SK-N-SH (cell line): ENCODE results near the gene TRAF4. TPM values are rescaled to one million over a fixed set of nuclear protein-coding genes. Genes with fewer than 3 reads are reported as not detected.

Experiments used
- CTCF ChIA-PET: fragments of 300-600, 350-600 bp; formaldehyde crosslinking; extraction: SDS; loops from one replicate; lab custom pipeline; 2021; lab: Yijun Ruan, JAX
- POLR2A ChIA-PET: fragments of 350-600 bp; sonication (Branson Sonifier 250); formaldehyde crosslinking; extraction: SDS; loops from one replicate; lab custom pipeline; 2020; ENCODE audit warnings: antibody characterized with exemption, inconsistent platforms; lab: Yijun Ruan, JAX
- DNase-seq: peaks from one replicate; pipeline ENCODE4 v3.0.0; 2012
- H2AFZ ChIP-seq: fragments of 200-600 bp; sonication (generic); 2 replicates; pipeline ENCODE4 v1.8.1; 2016; ENCODE audit warnings: antibody characterized with exemption, mild to moderate bottlenecking, low read depth
- H3F3A ChIP-seq: fragments of 200-600 bp; sonication (generic); replicated peaks from 2 replicates; pipeline ENCODE3; 2016; ENCODE audit warnings: antibody characterized with exemption, mild to moderate bottlenecking; ENCODE audit not compliant: insufficient read depth
- H3K27ac ChIP-seq, 2 experiments: fragments of 200-500 bp in 1 of 2; fragments of 200-600 bp in 1 of 2; sonication (Bioruptor generic) in 1 of 2; sonication (generic), shearing (Covaris generic) in 1 of 2; 2 replicates each; pipeline versions ENCODE4 v1.5.1 to v1.6.1; 2014 to 2016; ENCODE audit warnings: low read depth in 2 of 2, inconsistent platforms in 1 of 2, low read length in 1 of 2, mild to moderate bottlenecking in 1 of 2, mixed read lengths in 1 of 2
- H3K27me3 ChIP-seq: fragments of 200-600 bp; sonication (generic), shearing (Covaris generic); 2 replicates; pipeline ENCODE4 v1.6.1; 2016; ENCODE audit warnings: mixed run types; ENCODE audit not compliant: insufficient read depth
- H3K36me3 ChIP-seq, 2 experiments: fragments of 200-500 bp in 1 of 2; fragments of 200-600 bp in 1 of 2; sonication (Bioruptor generic) in 1 of 2; sonication (generic) in 1 of 2; replicated peaks in 1 of 2; 2 replicates each; pipeline versions ENCODE3 to v1.5.1; 2014 to 2016; ENCODE audit warnings: low read length in 1 of 2, mild to moderate bottlenecking in 1 of 2; ENCODE audit not compliant: insufficient read depth in 2 of 2, control insufficient read depth in 1 of 2
- H3K4me1 ChIP-seq, 2 experiments: fragments of 200-500 bp in 1 of 2; fragments of 200-600 bp in 1 of 2; sonication (Bioruptor generic) in 1 of 2; sonication (generic), shearing (Covaris generic) in 1 of 2; 2 replicates each; pipeline versions ENCODE4 v1.5.1 to v1.6.1; 2014 to 2016; ENCODE audit warnings: low read depth in 1 of 2, low read length in 1 of 2, mixed run types in 1 of 2; ENCODE audit not compliant: insufficient read depth in 2 of 2, control insufficient read depth in 1 of 2
- H3K4me2 ChIP-seq: fragments of 200-600 bp; sonication (generic), shearing (Covaris generic); 2 replicates; pipeline ENCODE4 v1.6.1; 2017; ENCODE audit warnings: mixed run types
- H3K4me3 ChIP-seq, 2 experiments: fragments of 200-500 bp in 1 of 2; fragments of 200-600 bp in 1 of 2; sonication (Bioruptor generic) in 1 of 2; sonication (generic), shearing (Covaris generic) in 1 of 2; 2 replicates each; pipeline versions ENCODE4 v1.5.1 to v1.8.1; 2014 to 2016; ENCODE audit warnings: low read depth in 2 of 2, inconsistent platforms in 1 of 2, low read length in 1 of 2, mild to moderate bottlenecking in 1 of 2, mixed read lengths in 1 of 2, moderate library complexity in 1 of 2
- H3K79me2 ChIP-seq: fragments of 200-600 bp; sonication (generic); 2 replicates; pipeline ENCODE4 v1.8.1; 2017; ENCODE audit warnings: mild to moderate bottlenecking; ENCODE audit not compliant: insufficient read depth
- H3K9ac ChIP-seq: fragments of 200-600 bp; sonication (generic); 2 replicates; pipeline ENCODE4 v1.6.1; 2017; ENCODE audit warnings: mixed run types
- H3K9me2 ChIP-seq: fragments of 200-600 bp; sonication (generic); 2 replicates; pipeline ENCODE4 v1.6.1; 2017; ENCODE audit warnings: mixed run types
- H3K9me3 ChIP-seq: fragments of 200-600 bp; sonication (generic); 2 replicates; pipeline ENCODE4 v1.6.1; 2017; ENCODE audit warnings: mixed run types, mild to moderate bottlenecking, moderate library complexity
- H4K20me1 ChIP-seq: fragments of 200-600 bp; sonication (generic); 2 replicates; pipeline ENCODE4 v1.6.1; 2017; ENCODE audit warnings: mild to moderate bottlenecking, mixed run types; ENCODE audit not compliant: insufficient read depth
- CHD2 ChIP-seq: fragments of 150-350 bp; IDR thresholded peaks from 2 replicates; pipeline ENCODE4 v1.6.1; 2018; ENCODE audit warnings: low read length; ENCODE audit not compliant: partially characterized antibody
- ELF1 ChIP-seq: IDR thresholded peaks from 2 replicates; pipeline ENCODE4 v1.4.0; 2012
- EP300 ChIP-seq, 2 experiments: IDR thresholded peaks; 2 replicates each; pipeline versions ENCODE4 v1.4.0 to v1.6.1; 2012; ENCODE audit warnings: borderline replicate concordance in 1 of 2, low read depth in 1 of 2, low read length in 1 of 2
- EZH2phosphoT487 ChIP-seq: fragments of 200-600 bp; sonication (generic); IDR thresholded peaks from 2 replicates; pipeline ENCODE4 v1.6.1; 2017; ENCODE audit warnings: low read depth, mixed run types, mild to moderate bottlenecking, antibody characterized with exemption, moderate library complexity, borderline replicate concordance
- FOXJ3 ChIP-seq: sonication (generic); formaldehyde crosslinking; IDR thresholded peaks from 2 replicates; pipeline ENCODE4 v1.5.1; 2020; ENCODE audit warnings: mild to moderate bottlenecking, missing genetic modification reagents
- GABPA ChIP-seq: IDR thresholded peaks from 2 replicates; pipeline ENCODE4 v1.4.0; 2012; ENCODE audit warnings: low read depth, mild to moderate bottlenecking
- GATA2 ChIP-seq: sonication (generic); formaldehyde crosslinking; IDR thresholded peaks from 2 replicates; pipeline ENCODE4 v1.5.0; 2020; ENCODE audit warnings: mild to moderate bottlenecking, missing genetic modification reagents
- JUND ChIP-seq: IDR thresholded peaks from 2 replicates; pipeline ENCODE4 v1.4.0; 2012
- RAD21 ChIP-seq: IDR thresholded peaks from 2 replicates; pipeline ENCODE4 v1.6.1; 2012; ENCODE audit warnings: mild to moderate bottlenecking, low read length
- RFX5 ChIP-seq: IDR thresholded peaks from 2 replicates; pipeline ENCODE4 v1.6.1; 2012; ENCODE audit warnings: mild to moderate bottlenecking, improper control_type of control experiment, low read length
- USF2 ChIP-seq: fragments of 150-350 bp; IDR thresholded peaks from 2 replicates; pipeline ENCODE4 v1.6.1; 2017; ENCODE audit warnings: antibody characterized with exemption, low read length, low read depth, borderline replicate concordance
- WGBS: methylation state at CpG from one replicate; pipeline ENCODE4 v1.1.6; 2017; ENCODE audit warnings: low lambda C conversion rate; 5-methylcytosine and 5-hydroxymethylcytosine counted together
- polyA plus RNA-seq, 3 experiments: library from polyadenylated mRNA; depleted of rRNA; stranded (reverse); fragments of >200 nt; gene quantifications; 2 replicates each; pipeline ENCODE4 v1.2.3, GENCODE V29; 2012
- TF ChIP-seq, protein P1 (sequence below): IDR thresholded peaks from 2 replicates; pipeline ENCODE4 v1.6.1; 2012; ENCODE audit warnings: mild to moderate bottlenecking, low read depth, low read length, moderate library complexity
- TF ChIP-seq, protein P2 (sequence below): IDR thresholded peaks from 2 replicates; pipeline ENCODE4; 2012

The TRAF4 gene
- polyA plus RNA-seq, 1 of the 3 experiments (the other 2 are of a cell fraction) = 95.7 TPM

DNA sequence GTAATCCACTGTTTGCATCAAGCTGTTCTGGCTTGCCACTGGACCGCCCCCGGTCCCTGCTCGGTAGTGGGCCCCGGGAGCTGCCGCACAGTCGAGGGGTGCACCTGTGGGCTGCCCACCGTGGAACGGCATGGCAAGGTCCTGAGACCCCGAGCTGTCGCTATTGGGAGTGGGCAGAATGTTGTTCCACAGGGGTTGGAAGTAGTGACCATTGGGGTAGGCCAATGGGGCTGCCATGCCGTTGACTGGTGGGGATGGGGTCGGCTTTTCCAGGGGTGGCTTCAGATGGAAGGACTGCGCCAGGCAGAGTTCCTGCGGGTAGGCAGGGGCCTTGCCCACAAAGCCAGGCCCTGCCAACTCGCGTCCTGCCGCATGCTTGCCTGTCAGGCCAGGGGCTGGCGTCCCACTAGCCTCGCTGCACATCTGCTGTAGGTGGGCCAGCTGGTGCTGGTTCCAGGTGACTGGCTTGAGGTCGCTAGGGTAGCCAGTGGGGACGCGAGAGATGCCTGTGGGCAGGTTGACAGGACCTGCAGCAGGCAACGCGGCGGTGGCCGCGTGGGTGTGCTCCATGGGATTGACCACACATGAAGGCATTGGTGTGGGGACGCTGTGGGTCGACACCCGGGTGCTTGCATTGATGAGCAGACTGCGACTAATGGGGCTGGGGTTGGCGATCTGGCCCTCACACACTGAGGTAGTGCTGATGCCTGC is 14.8 kb downstream of the TRAF4 start:
- H3F3A ChIP-seq = peaks cover 32% of the 10 kb centered on the region
- H4K20me1 ChIP-seq = peaks cover 4% of the 10 kb centered on the region; the same call in 1 of the 2 replicates
- ChIA-PET CTCF (interaction anchor here (20.4 kb wide), 1 partner anchor 34 kb away, joined by 612 read pairs; the partner anchor contains the start of genes NEK8, RPL23A and TLCD1), POLR2A (no interaction called here)
- 96% methylated on average over 20 of the region's 32 CpGs for WGBS
- no peak overlapping the region for H3K27ac ChIP-seq
- peaks cover 0 to 19% of the 10 kb centered on the region in 2 experiments; a peak in 1 of 4 replicates for H3K4me1 ChIP-seq
- no peak overlapping the region for H3K9ac ChIP-seq
- no peaks in the 10 kb centered on the region for H3K27me3 ChIP-seq
- DNase-seq = no peak
- H3K9me2 ChIP-seq = no peaks in the 10 kb centered on the region
- H3K4me3 ChIP-seq = no peak overlapping the region
- TF ChIP-seq RAD21 (no peak), EZH2phosphoT487 (no peak), CHD2 (no peak), EP300 (IDR thresholded peaks at IDR 0.05; ENCODE audit: borderline replicate concordance in 1 of 2, low read depth in 1 of 2, low read length in 1 of 2) (no peak), GATA2 (CRISPR knock-in tag) (no peak), JUND (no peak), FOXJ3 (CRISPR knock-in tag) (no peak), ELF1 (no peak), RFX5 (no peak), GABPA (no peak), USF2 (no peak)
- TF ChIP-seq, protein P1, sequence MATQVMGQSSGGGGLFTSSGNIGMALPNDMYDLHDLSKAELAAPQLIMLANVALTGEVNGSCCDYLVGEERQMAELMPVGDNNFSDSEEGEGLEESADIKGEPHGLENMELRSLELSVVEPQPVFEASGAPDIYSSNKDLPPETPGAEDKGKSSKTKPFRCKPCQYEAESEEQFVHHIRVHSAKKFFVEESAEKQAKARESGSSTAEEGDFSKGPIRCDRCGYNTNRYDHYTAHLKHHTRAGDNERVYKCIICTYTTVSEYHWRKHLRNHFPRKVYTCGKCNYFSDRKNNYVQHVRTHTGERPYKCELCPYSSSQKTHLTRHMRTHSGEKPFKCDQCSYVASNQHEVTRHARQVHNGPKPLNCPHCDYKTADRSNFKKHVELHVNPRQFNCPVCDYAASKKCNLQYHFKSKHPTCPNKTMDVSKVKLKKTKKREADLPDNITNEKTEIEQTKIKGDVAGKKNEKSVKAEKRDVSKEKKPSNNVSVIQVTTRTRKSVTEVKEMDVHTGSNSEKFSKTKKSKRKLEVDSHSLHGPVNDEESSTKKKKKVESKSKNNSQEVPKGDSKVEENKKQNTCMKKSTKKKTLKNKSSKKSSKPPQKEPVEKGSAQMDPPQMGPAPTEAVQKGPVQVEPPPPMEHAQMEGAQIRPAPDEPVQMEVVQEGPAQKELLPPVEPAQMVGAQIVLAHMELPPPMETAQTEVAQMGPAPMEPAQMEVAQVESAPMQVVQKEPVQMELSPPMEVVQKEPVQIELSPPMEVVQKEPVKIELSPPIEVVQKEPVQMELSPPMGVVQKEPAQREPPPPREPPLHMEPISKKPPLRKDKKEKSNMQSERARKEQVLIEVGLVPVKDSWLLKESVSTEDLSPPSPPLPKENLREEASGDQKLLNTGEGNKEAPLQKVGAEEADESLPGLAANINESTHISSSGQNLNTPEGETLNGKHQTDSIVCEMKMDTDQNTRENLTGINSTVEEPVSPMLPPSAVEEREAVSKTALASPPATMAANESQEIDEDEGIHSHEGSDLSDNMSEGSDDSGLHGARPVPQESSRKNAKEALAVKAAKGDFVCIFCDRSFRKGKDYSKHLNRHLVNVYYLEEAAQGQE = no peak
- TF ChIP-seq, protein P2, sequence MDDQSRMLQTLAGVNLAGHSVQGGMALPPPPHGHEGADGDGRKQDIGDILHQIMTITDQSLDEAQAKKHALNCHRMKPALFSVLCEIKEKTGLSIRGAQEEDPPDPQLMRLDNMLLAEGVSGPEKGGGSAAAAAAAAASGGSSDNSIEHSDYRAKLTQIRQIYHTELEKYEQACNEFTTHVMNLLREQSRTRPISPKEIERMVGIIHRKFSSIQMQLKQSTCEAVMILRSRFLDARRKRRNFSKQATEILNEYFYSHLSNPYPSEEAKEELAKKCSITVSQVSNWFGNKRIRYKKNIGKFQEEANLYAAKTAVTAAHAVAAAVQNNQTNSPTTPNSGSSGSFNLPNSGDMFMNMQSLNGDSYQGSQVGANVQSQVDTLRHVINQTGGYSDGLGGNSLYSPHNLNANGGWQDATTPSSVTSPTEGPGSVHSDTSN = no peak
- no peaks in the 10 kb centered on the region for H3K9me3 ChIP-seq
- peaks cover 16 to 37% of the 10 kb centered on the region in 2 experiments for H3K36me3 ChIP-seq
- H3K79me2 ChIP-seq = peaks cover 6% of the 10 kb centered on the region; the same call in 1 of the 2 replicates
- no peak overlapping the region for H3K4me2 ChIP-seq
- H2AFZ ChIP-seq = no peak overlapping the region
